Urinary bladder (tissue), 4 donors: Measurements from ENCODE around the gene OMA1. TPM values are rescaled to one million over a fixed set of nuclear protein-coding genes. Genes with fewer than 3 reads are reported as not detected.

Experiments used
- DNase-seq: peaks from one replicate; pipeline ENCODE4 v3.0.0-alpha.2; 2015; ENCODE audit errors: extremely low spot score
- H3K27ac ChIP-seq: one replicate; pipeline ENCODE4 v1.5.1; 2013; ENCODE audit warnings: low read depth, mild to moderate bottlenecking, moderate library complexity
- H3K36me3 ChIP-seq: one replicate; pipeline ENCODE4 v1.6.1; 2013; ENCODE audit warnings: mild to moderate bottlenecking, moderate library complexity; ENCODE audit not compliant: insufficient read depth
- H3K4me1 ChIP-seq: one replicate; pipeline ENCODE4 v1.6.1; 2013; ENCODE audit warnings: mild to moderate bottlenecking, moderate library complexity; ENCODE audit not compliant: insufficient read depth
- H3K4me3 ChIP-seq: one replicate; pipeline ENCODE4 v1.5.1; 2013; ENCODE audit warnings: low read depth, low read length
- WGBS: extraction: QIAGEN DNeasy Blood & Tissue Kit; methylation state at CpG from one replicate; pipeline ENCODE4 v1.1.7; 2013; 5-methylcytosine and 5-hydroxymethylcytosine counted together
- polyA plus RNA-seq: library from polyadenylated mRNA; stranded (reverse); fragments of 200-250 nt; gene quantifications from one replicate; pipeline ENCODE4 v1.2.3, GENCODE V29; 2013
- total RNA-seq: library from RNA; depleted of rRNA; stranded (reverse); fragments of >200 nt; gene quantifications from one replicate; pipeline ENCODE4 v1.2.3, GENCODE V29; 2014
- donor health status: healthy with polysubstance abuse.
- donor health status: healthy.

The OMA1 gene
- total and polyA plus RNA-seq, 2 donors: 16.9 to 57.8 TPM

GRCh38 chr1:58581641-58582040 is 35.1 kb upstream of the OMA1 start:
- Histone ChIP-seq H3K36me3 (no peaks in the 10 kb centered on the region), H3K27ac (no peak overlapping the region), H3K4me3 (no peak overlapping the region), H3K4me1 (no peaks in the 10 kb centered on the region)
- no peak for DNase-seq
- WGBS: 65% methylated on average over 2 of the region's 2 CpGs

GRCh38 chr1:58580186-58580585 is 33.7 kb upstream of the OMA1 start:
- H3K4me3 ChIP-seq: no peak overlapping the region
- H3K36me3 ChIP-seq: no peaks in the 10 kb centered on the region
- no peak overlapping the region for H3K27ac ChIP-seq
- no peak for DNase-seq
- WGBS: 28% methylated on average over 1 of the region's 1 CpG
- H3K4me1 ChIP-seq: no peaks in the 10 kb centered on the region

- Histone ChIP-seq H3K27ac (peak overlapping the region; percentile 52), H3K4me3 (peak overlapping the region; percentile 47), H3K36me3 (no peaks in the 10 kb centered on the region), H3K4me1 (peaks cover 3% of the 10 kb centered on the region)
- no peak for DNase-seq
- 19% methylated on average over 3 of the region's 3 CpGs for WGBS
Observed at GRCh38 chr1:58577654-58578030, 31.1 kb upstream of the OMA1 start.

GRCh38 chr1:58576727-58577653 is 30.5 kb upstream of the OMA1 start, which contains the start of gene TACSTD2:
TACSTD2 (minus strand) TSS chr1:58577252; CDS start chr1:58577156, 96 bp downstream.
- Histone ChIP-seq H3K4me1 (peaks cover 3% of the 10 kb centered on the region), H3K4me3 (peak within 1 kb of the TSS; percentile 47), H3K27ac (peak within 1 kb of the TSS; percentile 88), H3K36me3 (no peaks in the 10 kb centered on the region)
- WGBS: 7% methylated on average over 107 of the region's 107 CpGs
- DNase-seq: peak; percentile 65

- WGBS: 5% methylated on average over 43 of the region's 43 CpGs
- Histone ChIP-seq H3K4me1 (peaks cover 3% of the 10 kb centered on the region), H3K4me3 (peak overlapping the region; percentile 47), H3K36me3 (no peaks in the 10 kb centered on the region), H3K27ac (peak overlapping the region; percentile 88)
- no peak for DNase-seq
Observed at GRCh38 chr1:58576325-58576726, 29.8 kb upstream of the OMA1 start.

- Histone ChIP-seq H3K4me1 (peaks cover 3% of the 10 kb centered on the region), H3K27ac (peak overlapping the region; percentile 88), H3K36me3 (no peaks in the 10 kb centered on the region), H3K4me3 (peak overlapping the region; percentile 47)
- WGBS: 41% methylated on average over 32 of the region's 32 CpGs
- no peak for DNase-seq
Observed at GRCh38 chr1:58575551-58576324, 29.2 kb upstream of the OMA1 start.

- Histone ChIP-seq H3K4me3 (peak overlapping the region; percentile 18), H3K27ac (no peak overlapping the region), H3K36me3 (no peaks in the 10 kb centered on the region), H3K4me1 (peaks cover 3% of the 10 kb centered on the region)
- 80% methylated on average over 2 of the region's 2 CpGs for WGBS
- DNase-seq: no peak
Observed at GRCh38 chr1:58574816-58575215, 28.3 kb upstream of the OMA1 start.

GRCh38 chr1:58573705-58574591 is 27.4 kb upstream of the OMA1 start:
- no peak overlapping the region for H3K4me3 ChIP-seq
- H3K36me3 ChIP-seq: no peaks in the 10 kb centered on the region
- DNase-seq: no peak
- H3K27ac ChIP-seq: no peak overlapping the region
- peaks cover 3% of the 10 kb centered on the region for H3K4me1 ChIP-seq
- WGBS: 72% methylated on average over 4 of the region's 4 CpGs

- Histone ChIP-seq H3K27ac (peak overlapping the region; percentile 14), H3K4me3 (no peak overlapping the region), H3K4me1 (peaks cover 3% of the 10 kb centered on the region), H3K36me3 (no peaks in the 10 kb centered on the region)
- DNase-seq: no peak
- 71% methylated on average over 2 of the region's 2 CpGs for WGBS
Observed at GRCh38 chr1:58573138-58573537, 26.6 kb upstream of the OMA1 start.

GRCh38 chr1:58572690-58573089 is 26.2 kb upstream of the OMA1 start:
- no peaks in the 10 kb centered on the region for H3K36me3 ChIP-seq
- DNase-seq: peak; percentile 68
- no peak overlapping the region for H3K4me3 ChIP-seq
- peak overlapping the region; percentile 14 for H3K27ac ChIP-seq
- 71% methylated on average over 2 of the region's 2 CpGs for WGBS
- H3K4me1 ChIP-seq: peaks cover 3% of the 10 kb centered on the region

- no peaks in the 10 kb centered on the region for H3K36me3 ChIP-seq
- peaks cover 3% of the 10 kb centered on the region for H3K4me1 ChIP-seq
- no peak overlapping the region for H3K4me3 ChIP-seq
- H3K27ac ChIP-seq: no peak overlapping the region
- DNase-seq: no peak
Observed at GRCh38 chr1:58571616-58572015, 25.1 kb upstream of the OMA1 start.

- 84% methylated on average over 2 of the region's 2 CpGs for WGBS
- Histone ChIP-seq H3K27ac (no peak overlapping the region), H3K4me3 (no peak overlapping the region), H3K4me1 (peaks cover 3% of the 10 kb centered on the region), H3K36me3 (no peaks in the 10 kb centered on the region)
- no peak for DNase-seq
Observed at GRCh38 chr1:58570817-58571216, 24.3 kb upstream of the OMA1 start.

- Histone ChIP-seq H3K27ac (no peak overlapping the region), H3K36me3 (no peaks in the 10 kb centered on the region), H3K4me1 (peaks cover 3% of the 10 kb centered on the region), H3K4me3 (no peak overlapping the region)
- DNase-seq: no peak
Observed at GRCh38 chr1:58570094-58570493, 23.6 kb upstream of the OMA1 start.
